Ascending aorta (tissue), 2 donors: ENCODE data around the gene CRB3. TPM values are rescaled to one million over a fixed set of nuclear protein-coding genes. Genes with fewer than 3 reads are reported as not detected.

Experiments
- DNase-seq, 2 donors: peaks; one replicate each; pipeline ENCODE4 v3.0.0-alpha.2; 2019; ENCODE audit warnings: low spot score in 2 of 2
- H3K27ac ChIP-seq, 2 donors: fragments of 200-600 bp; sonication (generic); one replicate each; pipeline ENCODE4 v1.5.1; 2016 to 2017; ENCODE audit warnings: mild to moderate bottlenecking in 1 of 2
- H3K27me3 ChIP-seq: fragments of 200-600 bp; sonication (generic); one replicate; pipeline ENCODE4 v1.5.1; 2017
- H3K36me3 ChIP-seq, 2 donors: fragments of 200-600 bp; sonication (generic); one replicate each; pipeline ENCODE4 v1.5.1; 2016
- H3K4me1 ChIP-seq, 2 donors: fragments of 200-600 bp; sonication (generic); one replicate each; pipeline ENCODE4 v1.5.1; 2016 to 2017; ENCODE audit warnings: mild to moderate bottlenecking in 1 of 2
- H3K4me3 ChIP-seq, 2 donors: fragments of 200-600 bp; sonication (generic); one replicate each; pipeline ENCODE4 v1.5.1; 2016 to 2017; ENCODE audit warnings: mild to moderate bottlenecking in 1 of 2
- H3K9me3 ChIP-seq, 2 donors: fragments of 200-600 bp; sonication (generic); one replicate each; pipeline ENCODE4 v1.5.1; 2016
- intact Hi-C: fragments of 100-400 bp; cut with DNase I; formaldehyde crosslinking; loops from one replicate; pipeline ENCODE4 v1.15.1; 2023
- total RNA-seq: library from RNA; depleted of rRNA; stranded (reverse); fragments of >200 nt; gene quantifications from one replicate; pipeline ENCODE4 v1.1.0, GENCODE V29; 2016
- TF ChIP-seq, protein P1 (sequence below), 3 experiments: fragments of 200-600 bp in 2 of 3; fragments of 450-650 bp in 1 of 3; sonication (generic) in 2 of 3; IDR thresholded peaks; one replicate each; pipeline ENCODE4 v1.5.1; 2016 to 2019; ENCODE audit warnings: antibody characterized with exemption in 3 of 3, mild to moderate bottlenecking in 1 of 3, moderate library complexity in 1 of 3

Gene CRB3
- total RNA-seq, 1 donor from 2014 or later = not detected

DNA sequence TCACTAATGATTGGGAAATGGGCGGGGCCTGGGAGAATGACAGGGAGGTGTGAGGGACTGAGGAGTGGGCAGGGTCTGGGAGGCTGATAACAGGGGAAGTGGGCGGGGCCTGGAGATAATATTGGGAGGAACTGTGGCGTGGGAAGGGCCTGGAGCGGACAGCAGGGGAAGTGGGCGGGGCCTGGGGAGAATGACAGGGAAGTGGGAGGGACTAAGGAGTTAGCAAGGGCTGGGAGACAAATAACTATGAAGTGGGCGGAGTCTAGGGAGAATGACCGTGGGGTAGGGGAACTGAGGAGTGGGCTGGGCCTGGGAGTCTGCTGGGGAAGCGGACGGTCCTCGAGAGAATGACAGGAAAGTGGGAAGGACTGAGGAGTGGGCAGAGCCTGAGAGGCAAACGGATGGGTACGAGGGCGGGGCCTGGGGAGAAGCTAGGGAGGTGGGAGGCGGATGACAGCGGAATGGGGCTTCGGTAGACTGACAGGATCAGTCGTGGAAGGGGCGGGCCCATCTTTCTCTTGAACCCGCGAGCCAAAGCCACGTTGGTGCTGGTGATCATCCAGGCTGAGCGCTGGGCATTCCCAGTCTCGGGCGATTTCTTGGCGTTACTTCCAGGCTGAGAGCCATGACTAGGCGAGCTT, 52.1 kb downstream of the CRB3 start:
- Histone ChIP-seq H3K27me3 (no peaks in the 10 kb centered on the region), H3K36me3 (no peaks in the 10 kb centered on the region), H3K4me3 (peak overlapping the region; percentile 46 to 73), H3K4me1 (peaks cover 0 to 4% of the 10 kb centered on the region in 2 donors), H3K27ac (peak overlapping the region in 1 of 2 donors; percentile 53), H3K9me3 (no peaks in the 10 kb centered on the region)
- peak; percentile 53 to 90 for DNase-seq
- TF ChIP-seq, protein P1, sequence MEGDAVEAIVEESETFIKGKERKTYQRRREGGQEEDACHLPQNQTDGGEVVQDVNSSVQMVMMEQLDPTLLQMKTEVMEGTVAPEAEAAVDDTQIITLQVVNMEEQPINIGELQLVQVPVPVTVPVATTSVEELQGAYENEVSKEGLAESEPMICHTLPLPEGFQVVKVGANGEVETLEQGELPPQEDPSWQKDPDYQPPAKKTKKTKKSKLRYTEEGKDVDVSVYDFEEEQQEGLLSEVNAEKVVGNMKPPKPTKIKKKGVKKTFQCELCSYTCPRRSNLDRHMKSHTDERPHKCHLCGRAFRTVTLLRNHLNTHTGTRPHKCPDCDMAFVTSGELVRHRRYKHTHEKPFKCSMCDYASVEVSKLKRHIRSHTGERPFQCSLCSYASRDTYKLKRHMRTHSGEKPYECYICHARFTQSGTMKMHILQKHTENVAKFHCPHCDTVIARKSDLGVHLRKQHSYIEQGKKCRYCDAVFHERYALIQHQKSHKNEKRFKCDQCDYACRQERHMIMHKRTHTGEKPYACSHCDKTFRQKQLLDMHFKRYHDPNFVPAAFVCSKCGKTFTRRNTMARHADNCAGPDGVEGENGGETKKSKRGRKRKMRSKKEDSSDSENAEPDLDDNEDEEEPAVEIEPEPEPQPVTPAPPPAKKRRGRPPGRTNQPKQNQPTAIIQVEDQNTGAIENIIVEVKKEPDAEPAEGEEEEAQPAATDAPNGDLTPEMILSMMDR (IDR thresholded peaks at IDR 0.05) = no peak
- intact Hi-C loops = loop anchor here (5.0 kb wide), 2 partner anchors 221 to 346 kb away; partner anchors contain the start of genes GPR108 and TRIP10

Other genes starting within 250 kb of the CRB3 start
- gene MLLT1, start 184.3 kb upstream of the CRB3 start, total RNA-seq = 34.5 TPM
- not detected for gene ACER1, start 130.7 kb upstream of the CRB3 start, total RNA-seq
- 240 TPM for gene CLPP, start 102.7 kb upstream of the CRB3 start, total RNA-seq
- 68.8 TPM for gene ALKBH7, start 91.5 kb upstream of the CRB3 start, total RNA-seq
- not detected for gene PSPN, start 88.3 kb upstream of the CRB3 start, total RNA-seq
- 67.9 TPM for gene GTF2F1, start 71.1 kb upstream of the CRB3 start, total RNA-seq
- 152 TPM for gene KHSRP, start 39.5 kb upstream of the CRB3 start, total RNA-seq
- not detected for gene SLC25A41, start 30.5 kb upstream of the CRB3 start, total RNA-seq
- 56.5 TPM for gene SLC25A23, start 4.5 kb upstream of the CRB3 start, total RNA-seq
- gene DENND1C, start 17.5 kb downstream of the CRB3 start, total RNA-seq = 24.4 TPM
- 0.75 TPM for gene TUBB4A, start 38.0 kb downstream of the CRB3 start, total RNA-seq
- not detected for gene TNFSF9, start 66.8 kb downstream of the CRB3 start, total RNA-seq
- gene CD70, start 126.9 kb downstream of the CRB3 start, total RNA-seq = not detected
- gene TNFSF14, start 205.9 kb downstream of the CRB3 start, total RNA-seq = 0.21 TPM